Measurements from ENCODE around the gene DLG2.
"Not testable (repeated sequence)": the region's sequence is repeated elsewhere in the genome, so short reads cannot be mapped to it uniquely, and the experiment has no call there.

Gene DLG2

GRCh38 chr11:85628771-85629341 is 1.7 kb upstream of the DLG2 start:
- TF ChIP-seq CTCF (IDR thresholded peaks at IDR 0.05; ENCODE audit: borderline replicate concordance, insufficient read depth, low read depth, low read length) = no peak
- H3K4me3 ChIP-seq (ENCODE audit: low read depth, low read length) = peak overlapping the region; percentile 69

- TF ChIP-seq CTCF (IDR thresholded peaks at IDR 0.05; ENCODE audit: borderline replicate concordance, insufficient read depth, low read depth, low read length) = no peak
Observed at GRCh38 chr11:85627998-85628770, 1.0 kb upstream of the DLG2 start, which contains the start of gene TMEM126B. TMEM126B (plus strand) TSS chr11:85628593; CDS start chr11:85628608, 15 bp downstream.

GRCh38 chr11:85626496-85626895 is 648 bp downstream of the DLG2 start:
- H3K4me3 ChIP-seq (ENCODE audit: low read depth, low read length) = no peak overlapping the region
- TF ChIP-seq CTCF (IDR thresholded peaks at IDR 0.05; ENCODE audit: borderline replicate concordance, insufficient read depth, low read depth, low read length) = no peak

More at GRCh38 chr11:85627998-85628770, 1.0 kb upstream of the DLG2 start, which contains the start of gene TMEM126B:
- peak within 1 kb of the TSS; percentile 69 for H3K4me3 ChIP-seq (ENCODE audit: low read depth, low read length)

- no peak overlapping the region for H3K4me3 ChIP-seq (ENCODE audit: low read depth, low read length)
- TF ChIP-seq CTCF (IDR thresholded peaks at IDR 0.05; ENCODE audit: borderline replicate concordance, insufficient read depth, low read depth, low read length) = no peak
Observed at GRCh38 chr11:85620256-85620655, 6.9 kb downstream of the DLG2 start.

- TF ChIP-seq CTCF (IDR thresholded peaks at IDR 0.05; ENCODE audit: borderline replicate concordance, insufficient read depth, low read depth, low read length) = no peak
- H3K4me3 ChIP-seq (ENCODE audit: low read depth, low read length) = no peak overlapping the region
Observed at GRCh38 chr11:85619499-85619898, 7.6 kb downstream of the DLG2 start.

- not testable (repeated sequence) for H3K4me3 ChIP-seq (ENCODE audit: low read depth, low read length)
Observed at GRCh38 chr11:85611643-85612042, 15.5 kb downstream of the DLG2 start.

GRCh38 chr11:85609286-85609685 is 17.9 kb downstream of the DLG2 start:
- not testable (repeated sequence) for H3K4me3 ChIP-seq (ENCODE audit: low read depth, low read length)

GRCh38 chr11:85608621-85609020 is 18.5 kb downstream of the DLG2 start:
- H3K4me3 ChIP-seq (ENCODE audit: low read depth, low read length) = not testable (repeated sequence)

- H3K4me3 ChIP-seq (ENCODE audit: low read depth, low read length) = not testable (repeated sequence)
Observed at GRCh38 chr11:85606237-85606636, 20.9 kb downstream of the DLG2 start.

Measured in GM12875 (cell line).